NT2/D1 (cell line): ENCODE data around the gene SCO1.

ENCODE experiments used
- SUZ12 ChIP-seq: IDR thresholded peaks from 2 replicates; pipeline ENCODE4 v1.6.1; 2011; ENCODE audit not compliant: insufficient read length, insufficient read depth; ENCODE audit errors: extremely low read depth
- YY1 ChIP-seq: IDR thresholded peaks from 2 replicates; pipeline ENCODE4 v1.6.1; 2011; ENCODE audit not compliant: insufficient read length, insufficient read depth

DNA sequence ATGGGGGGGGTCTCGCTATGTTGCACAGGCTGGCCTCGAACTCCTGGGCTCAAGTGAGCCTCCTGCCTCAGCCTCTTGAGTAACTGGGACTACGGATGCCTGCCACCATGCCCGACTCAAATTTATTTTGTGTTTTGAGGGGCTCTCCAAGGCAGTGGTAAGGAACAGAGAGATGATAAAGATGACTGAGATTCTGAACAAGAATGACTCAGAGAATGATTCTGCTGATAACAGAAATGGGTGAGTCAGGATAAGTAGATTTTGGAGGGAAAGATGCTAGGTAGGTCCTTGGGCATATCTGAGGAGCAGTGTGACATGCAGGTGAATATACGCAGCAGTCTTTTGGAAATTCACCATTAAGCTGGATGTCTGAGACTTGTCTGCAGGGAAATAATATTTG, 29.9 kb upstream of the SCO1 start:
- TF ChIP-seq SUZ12 (no peak), YY1 (no peak)
